Activated CD4-positive, alpha-beta T cell treated with anti-CD3 and anti-CD28 coated beads, Interleukin-2, amount 50 U/mL, for 16 hours (primary cell): ENCODE results near the gene PAH.
A peak's percentile ranks its signal among the peaks of the same experiment; 100 is the strongest.

Experiments used
- DNase-seq: peaks from one replicate; pipeline ENCODE4 v3.0.0-alpha.2; 2020

Gene PAH

DNA sequence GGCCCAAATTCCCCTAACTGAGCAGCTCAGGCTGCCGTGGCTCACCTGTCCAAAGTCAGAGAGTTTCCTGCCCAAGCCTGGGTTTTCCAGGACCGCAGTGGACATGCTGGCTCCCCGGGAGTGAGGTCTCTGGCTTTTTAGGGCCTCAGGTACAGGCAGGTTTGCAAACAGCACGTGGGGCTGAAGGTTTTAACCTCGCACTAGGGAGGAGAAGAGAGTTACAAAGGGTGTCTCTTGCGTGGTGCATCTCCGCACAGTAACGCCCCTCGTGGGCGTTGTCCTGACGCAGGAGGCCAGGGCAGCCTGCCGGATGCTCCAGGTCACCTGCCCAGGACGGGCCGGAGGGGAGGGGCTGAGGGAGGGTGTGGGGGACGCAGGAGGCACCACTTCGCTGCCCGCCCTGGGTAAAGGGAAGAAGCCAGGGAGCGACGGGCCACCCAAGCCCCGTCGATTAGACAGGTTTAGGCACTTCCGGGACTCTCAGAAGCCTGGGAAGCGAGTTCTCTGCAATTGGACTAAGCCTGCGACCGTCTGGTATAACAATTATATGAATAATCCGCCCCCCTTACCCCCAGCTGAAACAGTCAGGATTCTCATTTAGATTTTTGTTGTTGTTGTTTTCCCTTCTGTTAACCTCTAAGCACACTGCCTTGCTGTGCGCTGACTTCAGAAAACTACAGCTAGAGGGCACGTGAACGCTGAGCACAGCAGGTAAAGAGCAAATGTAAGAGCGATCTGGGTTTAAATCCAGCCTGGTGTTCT, at the start of gene PAH:
Gene PAH (minus strand): TSS at position 219 of the 762 bp plus-strand sequence. CDS start 114 bp downstream, at position 105.
- DNase-seq = no peak

DNA sequence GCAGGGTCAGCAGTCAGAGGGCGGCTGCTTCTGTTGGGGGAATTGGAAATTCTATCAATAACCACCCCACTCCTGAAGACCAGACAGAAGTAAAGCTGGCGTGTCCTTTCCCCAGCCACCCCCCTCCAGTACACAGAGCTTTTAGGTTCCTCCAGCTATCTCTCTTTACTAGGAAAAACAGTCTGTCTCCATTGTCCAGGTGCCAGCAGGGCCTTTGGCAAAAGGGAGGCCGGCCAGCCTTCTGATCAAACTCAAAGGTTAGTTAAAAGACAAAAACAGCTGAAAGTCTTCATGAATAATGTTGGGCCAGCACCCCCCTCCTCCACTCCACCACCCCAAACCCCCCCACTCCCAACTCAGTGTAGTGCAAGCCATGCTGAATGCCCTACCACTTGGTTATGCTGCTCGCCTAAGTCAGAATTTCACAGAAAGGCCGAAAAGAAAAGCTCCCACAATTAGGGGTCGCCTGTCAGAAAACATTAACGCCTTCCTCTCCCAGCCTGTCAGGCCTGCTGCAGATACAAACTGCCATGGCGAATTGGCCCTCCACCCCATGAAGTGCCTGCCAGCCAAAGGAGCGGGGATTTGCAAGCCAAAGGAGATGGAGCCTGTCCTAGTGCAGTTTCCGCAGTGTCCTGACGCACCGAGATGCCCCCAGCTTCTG, 49.3 kb upstream of the PAH start:
- no peak for DNase-seq

DNA sequence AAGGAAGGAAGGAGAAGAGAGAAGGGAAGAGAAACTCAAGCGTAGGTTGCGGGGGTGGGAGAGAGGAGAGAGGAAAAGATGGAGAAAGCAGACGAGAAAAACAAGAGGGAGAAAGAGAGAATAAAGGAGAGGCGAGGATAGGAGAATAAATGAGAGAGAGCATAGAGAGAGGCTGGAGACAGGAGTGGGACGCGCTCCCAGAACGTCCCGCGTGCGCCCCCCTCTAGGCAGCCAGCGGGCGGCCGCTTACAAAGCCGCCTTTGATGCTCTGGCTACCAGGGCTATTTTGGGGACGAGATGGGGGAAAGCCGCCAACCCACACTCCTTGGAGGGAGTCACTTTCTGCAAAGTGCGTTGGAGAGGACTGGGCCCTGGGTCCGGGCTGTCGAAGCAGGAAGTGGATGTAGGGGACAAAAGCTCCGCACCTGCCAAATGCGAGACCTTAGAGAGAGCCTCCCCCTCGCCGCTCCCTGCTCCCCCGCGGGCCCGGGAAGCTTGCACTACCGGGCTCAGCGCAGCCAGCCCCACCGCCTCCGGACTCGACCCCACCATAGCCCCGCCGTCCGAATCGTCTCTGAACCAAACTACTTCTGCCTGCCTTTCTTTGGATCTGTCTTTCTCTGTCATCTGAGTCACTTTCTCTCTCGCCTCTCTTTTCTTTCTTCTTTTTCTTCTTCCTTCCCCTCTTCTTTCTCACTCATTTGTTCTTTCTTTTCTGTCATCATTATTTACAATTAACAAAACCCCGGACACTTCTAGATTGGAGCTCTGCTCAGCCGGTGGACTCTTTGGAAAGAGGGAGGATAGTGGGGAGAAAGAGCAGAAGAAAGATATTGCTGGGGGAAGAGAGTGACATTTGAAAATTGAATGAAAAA, 48.5 kb upstream of the PAH start:
- no peak for DNase-seq

DNA sequence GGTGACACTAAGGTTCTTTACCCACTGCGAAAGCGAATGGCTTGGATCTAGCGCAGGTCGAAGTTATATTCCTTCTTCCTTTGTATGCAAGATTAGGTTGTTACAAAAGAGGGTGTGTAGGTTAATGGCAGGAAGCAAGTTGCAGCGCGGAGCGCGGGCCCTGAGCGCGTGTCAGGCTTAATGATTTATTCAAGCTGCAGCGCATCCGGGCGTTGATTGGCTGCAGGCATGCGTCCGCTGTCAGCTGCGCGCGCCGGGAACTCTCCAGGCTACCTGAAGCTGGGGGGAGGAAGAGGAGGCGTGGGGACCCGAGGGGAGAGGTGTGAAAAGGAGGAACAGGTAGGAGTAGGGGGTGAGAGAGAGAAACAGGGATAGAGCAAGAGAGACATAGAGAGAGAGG, 47.8 kb upstream of the PAH start:
- DNase-seq = no peak

DNA sequence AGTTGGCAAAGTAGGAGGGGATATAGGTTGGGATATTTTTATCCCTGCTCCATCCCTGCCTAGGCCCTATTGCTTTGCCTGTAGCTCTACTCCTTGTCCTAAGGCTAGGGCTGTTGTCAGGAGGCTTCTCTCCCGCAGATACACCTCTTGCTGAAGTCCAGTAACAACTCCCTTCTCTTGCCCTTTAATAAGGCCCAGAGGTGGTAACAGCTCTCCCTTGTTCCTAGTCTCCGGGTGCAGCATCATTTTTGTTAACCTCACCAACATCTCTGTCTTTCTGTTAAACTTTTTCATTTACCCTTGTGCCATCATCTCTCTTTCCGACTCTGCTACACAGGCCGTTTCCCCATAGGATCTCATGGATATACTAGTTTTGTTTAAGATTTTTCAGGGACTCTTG, 46.8 kb upstream of the PAH start:
- DNase-seq = no peak

DNA sequence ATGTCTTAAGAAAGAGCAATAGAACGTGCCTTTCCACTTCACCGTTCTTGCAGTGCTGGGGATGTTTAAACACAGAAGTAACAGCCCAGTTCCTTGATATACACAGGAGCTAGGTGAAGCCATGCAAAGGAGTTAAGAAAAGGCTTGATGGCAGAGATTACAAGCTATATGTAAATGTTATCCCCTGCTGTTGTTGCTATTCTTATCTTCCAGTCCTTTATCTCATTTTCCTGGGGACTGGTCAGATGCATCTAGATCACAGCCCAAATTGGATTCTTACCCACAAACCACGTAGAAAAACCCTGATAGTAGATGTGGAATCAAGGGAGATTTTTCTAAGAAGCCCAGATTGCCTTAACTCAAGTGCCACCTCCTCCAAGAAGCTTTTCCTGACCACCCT, 45.9 kb upstream of the PAH start:
- no peak for DNase-seq

DNA sequence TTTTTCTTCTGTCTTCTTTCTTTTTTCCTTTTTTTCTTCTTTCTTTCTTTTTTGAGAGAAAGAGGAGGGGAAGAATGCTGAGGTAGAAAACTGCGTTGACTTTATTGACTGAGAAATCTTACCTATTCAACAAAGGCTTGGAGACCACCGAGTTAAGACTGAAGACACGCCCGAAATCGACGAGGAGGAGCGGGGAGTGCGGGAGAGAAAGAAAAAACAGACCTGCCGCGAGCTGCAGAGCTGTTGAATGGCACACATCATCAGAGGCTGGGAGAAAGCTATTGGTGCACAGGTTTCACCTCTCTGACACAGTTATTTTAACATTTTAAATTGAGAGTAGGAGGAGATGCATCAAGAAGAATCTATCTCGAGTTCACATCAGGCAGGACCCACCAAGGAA, 45.5 kb upstream of the PAH start:
- DNase-seq = no peak

DNA sequence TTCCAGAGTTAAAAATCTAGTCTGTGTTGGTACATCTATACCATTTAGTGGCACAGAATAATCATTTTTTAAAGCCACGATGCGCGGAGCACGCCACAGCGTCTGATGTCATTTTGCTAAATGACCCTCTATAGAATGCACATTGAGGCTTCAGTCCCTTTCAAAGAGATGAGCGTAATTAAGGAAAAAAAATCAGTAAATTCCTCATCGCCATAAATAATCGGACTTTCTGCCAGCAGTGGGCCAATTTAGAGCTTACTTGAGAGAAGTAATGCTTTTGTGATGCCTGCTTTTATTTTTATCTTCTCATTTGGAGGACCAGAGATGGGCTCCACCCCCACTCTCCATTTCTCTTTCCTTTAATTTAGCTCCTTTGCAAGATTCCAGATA, 44.4 kb upstream of the PAH start:
- no peak for DNase-seq

DNA sequence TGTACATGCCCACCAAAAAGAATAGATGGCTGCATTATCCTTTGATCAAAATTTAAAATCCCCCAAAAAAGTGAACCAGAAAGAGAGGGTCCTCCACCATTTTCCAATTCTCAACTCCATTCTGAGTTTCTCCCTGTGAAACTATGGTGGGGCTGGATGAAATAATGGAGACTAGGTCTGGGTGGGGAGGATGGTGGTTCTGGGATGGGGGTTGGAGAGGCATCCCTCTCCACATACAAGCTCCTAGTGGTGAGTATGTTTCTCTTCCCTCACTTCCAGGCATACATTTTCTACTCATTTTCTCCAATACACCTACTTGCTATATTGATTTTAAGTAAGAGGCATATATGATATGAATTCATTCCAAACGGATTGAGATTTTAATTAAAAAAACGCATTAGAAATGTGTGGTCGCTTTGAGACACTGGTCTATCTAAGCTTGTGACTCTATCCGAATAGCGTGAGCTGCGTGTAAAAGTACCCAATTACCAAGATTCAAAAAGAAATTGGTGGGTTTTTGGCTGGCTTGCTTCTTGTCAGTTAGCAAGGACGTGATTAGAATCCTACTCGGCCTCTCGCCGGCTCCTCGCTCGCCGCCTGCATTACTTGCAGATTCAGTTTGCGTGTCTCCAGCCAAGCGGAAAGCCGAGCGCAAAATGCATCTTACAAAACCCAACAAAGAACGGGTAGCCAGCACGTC, 43.9 kb upstream of the PAH start:
- DNase-seq = no peak

DNA sequence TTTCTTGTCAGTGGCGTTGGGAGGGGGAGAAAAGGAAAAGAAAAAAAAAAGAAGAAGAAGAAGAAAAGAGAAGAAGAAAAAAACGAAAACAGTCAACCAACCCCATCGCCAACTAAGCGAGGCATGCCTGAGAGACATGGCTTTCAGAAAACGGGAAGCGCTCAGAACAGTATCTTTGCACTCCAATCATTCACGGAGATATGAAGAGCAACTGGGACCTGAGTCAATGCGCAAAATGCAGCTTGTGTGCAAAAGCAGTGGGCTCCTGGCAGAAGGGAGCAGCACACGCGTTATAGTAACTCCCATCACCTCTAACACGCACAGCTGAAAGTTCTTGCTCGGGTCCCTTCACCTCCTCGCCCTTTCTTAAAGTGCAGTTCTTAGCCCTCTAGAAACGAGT, 42.3 kb upstream of the PAH start:
- no peak for DNase-seq

DNA sequence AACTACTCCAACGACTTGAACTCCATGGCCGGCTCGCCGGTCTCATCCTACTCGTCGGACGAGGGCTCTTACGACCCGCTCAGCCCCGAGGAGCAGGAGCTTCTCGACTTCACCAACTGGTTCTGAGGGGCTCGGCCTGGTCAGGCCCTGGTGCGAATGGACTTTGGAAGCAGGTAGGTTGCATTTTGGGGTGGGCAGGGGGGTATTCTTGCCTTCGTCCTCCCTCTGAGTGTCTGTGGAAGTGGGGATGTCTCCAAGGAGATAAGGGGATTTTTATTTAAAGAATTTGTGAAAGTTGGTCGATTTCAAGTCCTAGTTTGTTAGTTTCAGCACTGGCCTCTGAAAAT, 41.8 kb upstream of the PAH start:
- no peak for DNase-seq

DNA sequence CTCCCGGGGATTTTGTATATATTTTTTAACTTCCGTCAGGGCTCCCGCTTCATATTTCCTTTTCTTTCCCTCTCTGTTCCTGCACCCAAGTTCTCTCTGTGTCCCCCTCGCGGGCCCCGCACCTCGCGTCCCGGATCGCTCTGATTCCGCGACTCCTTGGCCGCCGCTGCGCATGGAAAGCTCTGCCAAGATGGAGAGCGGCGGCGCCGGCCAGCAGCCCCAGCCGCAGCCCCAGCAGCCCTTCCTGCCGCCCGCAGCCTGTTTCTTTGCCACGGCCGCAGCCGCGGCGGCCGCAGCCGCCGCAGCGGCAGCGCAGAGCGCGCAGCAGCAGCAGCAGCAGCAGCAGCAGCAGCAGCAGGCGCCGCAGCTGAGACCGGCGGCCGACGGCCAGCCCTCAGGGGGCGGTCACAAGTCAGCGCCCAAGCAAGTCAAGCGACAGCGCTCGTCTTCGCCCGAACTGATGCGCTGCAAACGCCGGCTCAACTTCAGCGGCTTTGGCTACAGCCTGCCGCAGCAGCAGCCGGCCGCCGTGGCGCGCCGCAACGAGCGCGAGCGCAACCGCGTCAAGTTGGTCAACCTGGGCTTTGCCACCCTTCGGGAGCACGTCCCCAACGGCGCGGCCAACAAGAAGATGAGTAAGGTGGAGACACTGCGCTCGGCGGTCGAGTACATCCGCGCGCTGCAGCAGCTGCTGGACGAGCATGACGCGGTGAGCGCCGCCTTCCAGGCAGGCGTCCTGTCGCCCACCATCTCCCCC, 41.2 kb upstream of the PAH start:
- peak; percentile 38 for DNase-seq

DNA sequence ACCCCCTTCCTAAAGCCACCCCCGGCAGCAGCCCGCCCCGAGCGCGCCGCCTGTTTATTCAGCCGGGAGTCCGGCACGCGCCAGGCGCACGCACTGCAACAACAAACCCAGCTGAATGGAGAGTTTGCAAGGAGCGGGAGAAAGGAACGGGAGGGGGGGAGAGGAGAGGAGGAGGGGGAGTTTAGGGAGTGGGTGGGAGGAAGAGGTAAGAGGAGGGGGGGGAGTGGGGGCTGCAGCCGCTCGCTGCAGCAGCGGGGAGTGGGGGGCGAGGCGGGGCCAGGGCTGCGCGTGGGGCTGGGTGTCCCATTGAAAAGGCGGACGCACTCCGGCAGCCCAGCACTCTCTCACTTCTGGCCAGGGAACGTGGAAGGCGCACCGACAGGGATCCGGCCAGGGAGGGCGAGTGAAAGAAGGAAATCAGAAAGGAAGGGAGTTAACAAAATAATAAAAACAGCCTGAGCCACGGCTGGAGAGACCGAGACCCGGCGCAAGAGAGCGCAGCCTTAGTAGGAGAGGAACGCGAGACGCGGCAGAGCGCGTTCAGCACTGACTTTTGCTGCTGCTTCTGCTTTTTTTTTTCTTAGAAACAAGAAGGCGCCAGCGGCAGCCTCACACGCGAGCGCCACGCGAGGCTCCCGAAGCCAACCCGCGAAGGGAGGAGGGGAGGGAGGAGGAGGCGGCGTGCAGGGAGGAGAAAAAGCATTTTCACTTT, 40.5 kb upstream of the PAH start, which contains the start of gene ASCL1:
Gene ASCL1 (plus strand): TSS at position 336 of the 712 bp plus-strand sequence. CDS start 571 bp downstream, outside the sequence.
- no peak for DNase-seq

DNA sequence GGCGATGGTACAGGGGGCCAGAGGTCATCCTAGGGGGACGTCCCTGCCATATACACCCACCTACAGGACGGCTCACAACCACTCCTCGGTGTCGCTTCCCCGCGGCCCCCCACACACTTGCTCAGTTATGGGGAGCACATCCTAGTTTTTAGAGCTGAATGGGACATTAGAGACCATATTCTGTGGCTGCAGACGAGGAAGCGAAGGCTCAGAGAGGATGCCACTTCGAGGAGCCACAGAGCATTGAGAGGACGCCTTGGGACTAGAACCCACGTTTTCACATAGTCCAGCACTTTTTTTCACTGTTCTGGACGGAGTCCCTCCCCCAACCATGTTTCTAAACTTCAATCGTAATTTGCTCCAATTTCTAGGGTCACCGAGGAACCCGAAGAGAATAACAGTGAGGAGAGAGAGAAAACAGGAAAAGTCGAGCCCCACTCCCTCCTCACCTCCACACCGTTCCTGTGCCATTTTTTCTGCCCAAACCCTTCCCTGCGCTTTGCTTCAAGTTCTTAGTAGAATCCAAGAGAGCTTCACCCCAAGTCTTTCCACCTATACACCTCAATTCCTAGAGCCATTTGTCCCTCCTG, 39.8 kb upstream of the PAH start:
- no peak for DNase-seq

DNA sequence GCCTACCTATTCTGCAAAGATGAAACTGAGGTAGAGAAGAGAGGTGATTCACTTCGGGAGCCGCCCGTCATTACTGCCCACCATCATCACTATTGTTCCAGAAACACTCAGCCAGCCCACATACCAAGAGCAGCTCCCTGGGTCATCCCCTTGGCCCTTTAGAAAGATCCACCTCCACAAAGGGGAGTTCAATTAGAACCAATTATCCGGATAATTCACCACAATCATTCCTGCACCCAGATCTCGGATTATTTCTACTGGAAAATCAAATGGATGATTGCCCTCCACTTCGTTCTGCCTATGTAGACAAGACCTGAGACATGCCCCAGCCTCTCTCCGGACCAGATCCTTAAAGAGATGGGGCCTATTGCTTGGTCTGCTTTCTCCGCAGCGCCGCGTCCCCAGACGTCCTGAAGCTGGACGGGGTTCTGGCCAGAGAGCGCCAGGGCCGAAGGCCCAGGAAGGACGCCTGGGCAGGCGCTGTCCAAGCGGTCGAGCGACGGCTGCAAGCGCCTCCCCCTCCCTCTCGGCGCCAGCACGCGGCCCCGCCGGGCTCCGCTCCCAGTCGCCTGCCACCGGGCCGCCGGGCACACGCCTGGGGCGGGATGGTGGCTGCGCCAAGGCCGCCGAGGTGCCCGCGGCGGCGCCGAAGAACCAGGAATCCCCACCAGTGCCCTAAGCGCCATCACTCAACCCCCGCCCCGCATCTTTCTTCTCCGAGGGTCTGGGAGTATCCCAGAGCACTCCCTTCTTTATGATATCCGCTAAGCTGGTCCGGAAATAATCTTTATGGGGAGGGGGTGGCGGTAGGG, 39.1 kb upstream of the PAH start:
- DNase-seq = no peak

DNA sequence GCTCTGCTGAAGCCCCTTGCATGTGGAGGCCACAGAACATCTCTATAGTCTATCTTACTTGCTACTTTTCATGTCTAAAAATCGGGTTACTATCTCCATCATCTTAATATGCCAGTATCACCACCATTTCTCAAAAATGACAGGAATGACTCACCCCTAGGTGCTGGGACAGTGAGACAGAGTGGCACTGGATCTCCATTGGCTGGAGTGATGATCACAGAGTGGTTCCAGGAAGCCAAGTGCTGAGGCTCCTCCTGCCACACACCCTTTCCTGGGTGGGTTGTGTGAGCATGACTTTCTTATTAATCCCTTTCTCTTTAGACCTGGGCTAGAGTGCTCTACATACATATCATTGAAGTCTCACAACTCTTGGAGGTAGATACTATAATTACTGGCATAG, 37.1 kb upstream of the PAH start:
- DNase-seq = peak; percentile 76

DNA sequence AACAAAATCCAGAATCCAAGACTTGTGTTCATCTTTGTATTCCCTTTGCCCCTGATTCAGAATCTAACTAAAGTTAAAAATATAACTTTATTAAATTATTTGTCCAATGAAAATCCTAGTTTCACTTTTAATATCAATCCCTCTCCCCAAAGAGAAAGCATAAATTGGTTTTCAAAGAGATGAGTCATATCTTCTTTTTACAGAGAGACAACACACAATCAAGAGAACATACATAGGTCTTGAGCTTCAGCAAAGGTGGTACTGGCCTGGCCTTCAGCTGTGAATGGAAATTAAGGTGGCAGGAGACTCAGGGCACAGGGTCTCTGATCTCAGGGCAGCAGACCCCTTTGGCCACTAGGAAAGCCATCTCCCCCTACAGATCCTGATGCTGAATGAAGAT, 36.2 kb upstream of the PAH start:
- peak; percentile 39 for DNase-seq

DNA sequence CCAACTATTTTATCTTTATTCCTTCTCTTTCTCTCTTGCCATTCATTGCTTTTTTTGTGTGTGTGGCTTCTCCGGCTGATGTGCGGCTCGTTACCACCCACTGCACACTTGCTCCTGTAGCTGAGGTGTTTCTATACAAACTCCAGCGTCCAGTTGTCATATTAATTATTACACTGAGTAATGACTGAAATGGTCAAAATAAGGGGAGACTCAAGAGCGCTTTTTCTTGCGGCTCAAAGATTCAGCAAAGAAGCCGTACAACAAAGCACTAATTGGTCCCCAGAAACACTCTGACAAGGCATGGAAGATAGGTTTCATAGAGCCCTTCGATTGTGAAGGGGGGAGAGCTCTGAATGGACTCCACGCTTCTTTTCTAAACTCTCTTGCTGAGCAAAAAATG, 34.8 kb upstream of the PAH start:
- no peak for DNase-seq

DNA sequence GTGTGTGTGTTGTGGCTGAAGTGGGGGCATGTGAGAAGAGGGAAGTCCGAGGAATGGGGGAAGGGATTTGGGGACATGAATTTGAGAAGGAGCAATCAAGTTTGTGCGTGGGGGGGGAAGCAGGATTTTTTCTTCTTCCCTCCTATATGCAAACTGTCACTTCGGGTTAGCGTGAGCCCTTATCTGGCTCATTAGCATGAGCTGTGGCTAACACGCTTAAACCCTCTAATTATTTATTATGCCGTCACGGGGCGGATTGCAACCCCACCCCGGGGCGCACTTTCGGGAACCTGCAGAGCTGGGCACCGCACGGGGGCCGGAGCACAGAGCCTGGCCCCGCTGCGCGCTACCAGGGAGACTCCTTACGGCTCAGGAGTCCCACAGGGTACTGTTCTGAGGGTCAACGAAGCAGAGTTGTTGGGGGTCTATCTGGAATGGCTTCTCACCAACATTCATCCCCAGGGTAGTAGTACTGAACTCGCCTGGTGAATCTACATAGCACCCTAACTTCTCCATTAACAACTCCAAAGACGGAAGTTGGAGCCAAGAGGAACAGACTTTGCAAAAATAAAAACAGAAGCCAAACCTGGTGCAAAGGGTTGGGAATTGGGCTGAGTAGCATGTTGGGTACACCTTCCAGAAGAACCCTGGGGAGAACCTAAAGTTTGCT, 34.0 kb upstream of the PAH start:
- DNase-seq = no peak
